HG03558 (cell line): ENCODE data around the gene CLPTM1L.
"Not testable (repeated sequence)": the region's sequence is repeated elsewhere in the genome, so short reads cannot be mapped to it uniquely, and the experiment has no call there.

Experiments used
- ATAC-seq: cut with Tn5 transposase; IDR thresholded peaks from one replicate; pipeline ENCODE4 v1.9.1; 2021; ENCODE audit warnings: moderate number of reproducible peaks; ENCODE audit not compliant: unreplicated experiment; ENCODE audit errors: extremely low read depth

CLPTM1L gene

GRCh38 chr5:1362242-1363015 lies 17.5 kb upstream of the CLPTM1L start:
- no peak for ATAC-seq

DNA sequence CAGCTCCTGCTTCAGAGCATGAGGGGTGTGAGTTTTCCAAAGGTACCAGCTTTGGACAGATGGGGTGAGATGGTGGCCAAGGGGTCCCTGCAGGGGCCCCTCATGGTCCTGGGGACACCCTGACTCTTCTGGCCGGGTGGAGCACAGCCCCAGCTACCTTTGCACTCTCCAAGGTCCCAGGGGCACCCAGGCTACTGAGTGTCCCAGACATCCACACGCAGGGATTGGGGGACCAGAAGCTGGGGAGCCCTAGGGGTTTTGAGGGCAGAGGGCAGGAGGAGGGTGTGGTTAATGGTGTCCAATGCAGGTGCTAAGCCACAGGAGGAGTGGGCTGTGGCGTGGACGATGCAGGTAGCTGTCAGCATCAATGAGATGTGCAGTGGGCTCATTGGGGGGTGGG lies 16.0 kb upstream of the CLPTM1L start:
- no peak for ATAC-seq

GRCh38 chr5:1360367-1360766 lies 15.5 kb upstream of the CLPTM1L start:
- ATAC-seq = not testable (repeated sequence)

GRCh38 chr5:1359713-1360112 lies 14.8 kb upstream of the CLPTM1L start:
- ATAC-seq = no peak

- ATAC-seq = no peak
Measured at GRCh38 chr5:1359031-1359645, 14.2 kb upstream of the CLPTM1L start.

DNA sequence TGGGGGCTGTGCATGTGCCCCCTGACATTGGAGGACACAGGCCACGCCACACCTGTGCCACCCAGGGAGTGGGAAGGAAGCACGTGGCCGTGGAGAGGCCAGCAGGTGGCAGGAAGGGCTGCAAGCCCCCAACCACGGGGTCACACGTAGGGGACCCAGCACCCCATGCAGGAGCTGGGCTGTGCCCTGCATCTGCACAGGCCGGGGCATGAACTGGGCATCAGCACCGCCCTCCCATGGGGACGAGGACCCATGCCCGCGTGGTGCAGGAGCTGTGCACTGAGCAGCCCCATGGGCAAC lies 13.8 kb upstream of the CLPTM1L start:
- no peak for ATAC-seq

DNA sequence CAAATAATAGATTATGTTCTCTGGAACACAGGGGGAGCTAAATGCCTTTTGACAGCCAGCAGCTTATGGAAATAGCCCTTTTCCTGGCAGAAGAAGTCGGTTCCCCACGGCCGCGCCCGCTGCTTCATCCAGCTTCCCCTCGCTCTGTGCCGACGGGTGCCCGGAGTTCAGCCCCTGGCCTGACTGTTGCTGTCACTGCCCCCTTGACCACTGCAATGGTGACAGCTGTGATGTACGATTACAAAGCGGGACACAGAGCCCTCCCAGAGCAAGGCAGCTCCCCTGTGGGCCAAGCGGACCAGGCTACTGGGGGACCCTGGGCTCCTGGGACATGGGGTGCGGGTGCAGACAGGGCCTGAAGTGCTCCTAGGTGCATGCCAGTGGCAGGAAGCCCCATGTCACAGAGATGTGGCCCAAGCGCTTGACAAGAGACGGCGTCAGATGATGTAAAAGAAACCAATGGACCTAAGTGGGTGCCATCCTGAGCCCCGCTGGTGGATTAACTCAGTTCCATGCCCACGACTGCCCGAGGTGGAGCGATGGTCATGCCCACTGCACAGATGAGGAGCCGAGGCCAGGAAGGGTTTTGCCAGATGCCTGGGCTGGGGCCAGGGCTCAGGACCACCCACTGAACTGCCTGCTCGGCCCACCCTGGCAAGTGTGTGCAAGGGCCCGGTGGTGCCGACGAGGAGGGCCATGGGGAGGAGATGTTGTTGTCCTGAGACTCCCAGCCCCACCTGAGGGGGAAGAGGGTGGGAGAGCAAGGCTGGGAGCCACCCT lies 13.2 kb upstream of the CLPTM1L start:
- no peak for ATAC-seq

DNA sequence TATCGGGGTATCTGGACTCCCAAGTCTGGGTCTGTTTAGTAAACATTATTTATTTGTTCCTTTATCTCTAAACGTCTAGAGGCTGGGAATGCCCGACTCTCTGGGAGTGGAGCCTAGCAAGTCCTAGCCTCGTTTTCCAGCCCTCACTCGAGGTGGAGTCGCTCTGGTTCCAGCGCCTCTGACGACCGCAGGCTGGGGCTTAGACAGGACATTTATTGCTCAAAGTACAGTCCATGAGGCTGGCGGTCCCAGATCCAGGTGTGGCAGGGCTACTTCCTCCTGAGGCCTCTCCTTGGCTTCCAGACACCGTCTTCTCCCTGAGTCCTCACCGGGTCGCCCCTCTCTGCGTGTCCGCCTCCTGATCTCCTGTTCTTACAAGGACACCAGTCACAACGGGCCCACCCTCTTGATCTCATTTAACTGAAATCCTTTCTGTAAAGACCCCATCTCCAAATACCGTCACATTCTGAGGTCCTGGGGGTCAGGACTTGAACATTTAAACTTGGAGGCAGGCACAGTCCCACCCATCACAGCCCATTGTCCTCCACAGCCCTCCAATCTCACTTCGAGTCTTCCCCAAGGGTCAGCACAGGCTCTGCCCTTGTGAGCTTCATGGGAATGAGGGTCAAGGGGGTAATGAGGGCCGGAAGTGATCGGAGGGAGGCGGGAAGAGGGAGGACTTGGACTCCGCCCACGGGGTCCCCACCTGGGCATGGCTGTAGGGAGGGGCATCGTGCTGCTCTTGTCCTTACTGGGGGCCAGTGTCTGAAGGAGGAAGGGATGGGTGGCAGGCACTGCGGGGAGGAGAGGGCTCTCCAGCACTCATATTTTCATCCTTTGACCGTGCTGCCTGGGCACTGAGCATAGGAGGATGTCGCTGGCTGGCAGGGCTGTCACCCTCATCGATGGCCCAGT lies 12.2 kb upstream of the CLPTM1L start:
- no peak for ATAC-seq

DNA sequence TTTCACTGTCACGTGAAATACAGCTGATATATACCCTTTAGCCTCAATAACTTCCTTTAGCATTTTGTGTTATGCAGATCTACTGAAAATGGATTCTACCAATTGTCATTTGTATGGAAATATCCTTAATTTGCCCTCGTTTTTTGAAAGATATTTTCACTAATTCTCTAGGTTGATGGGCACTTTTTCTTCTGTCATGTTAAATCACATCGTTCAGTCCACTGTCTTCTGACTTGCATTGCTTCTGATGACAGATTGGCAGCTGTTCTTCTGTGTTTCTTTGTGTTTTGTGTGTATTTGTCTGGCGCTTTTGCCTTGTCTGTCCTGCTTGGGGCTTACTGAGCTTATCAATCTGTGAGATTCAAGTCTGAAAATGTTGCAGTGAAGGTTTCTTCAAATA lies 9.7 kb upstream of the CLPTM1L start:
- ATAC-seq = no peak

DNA sequence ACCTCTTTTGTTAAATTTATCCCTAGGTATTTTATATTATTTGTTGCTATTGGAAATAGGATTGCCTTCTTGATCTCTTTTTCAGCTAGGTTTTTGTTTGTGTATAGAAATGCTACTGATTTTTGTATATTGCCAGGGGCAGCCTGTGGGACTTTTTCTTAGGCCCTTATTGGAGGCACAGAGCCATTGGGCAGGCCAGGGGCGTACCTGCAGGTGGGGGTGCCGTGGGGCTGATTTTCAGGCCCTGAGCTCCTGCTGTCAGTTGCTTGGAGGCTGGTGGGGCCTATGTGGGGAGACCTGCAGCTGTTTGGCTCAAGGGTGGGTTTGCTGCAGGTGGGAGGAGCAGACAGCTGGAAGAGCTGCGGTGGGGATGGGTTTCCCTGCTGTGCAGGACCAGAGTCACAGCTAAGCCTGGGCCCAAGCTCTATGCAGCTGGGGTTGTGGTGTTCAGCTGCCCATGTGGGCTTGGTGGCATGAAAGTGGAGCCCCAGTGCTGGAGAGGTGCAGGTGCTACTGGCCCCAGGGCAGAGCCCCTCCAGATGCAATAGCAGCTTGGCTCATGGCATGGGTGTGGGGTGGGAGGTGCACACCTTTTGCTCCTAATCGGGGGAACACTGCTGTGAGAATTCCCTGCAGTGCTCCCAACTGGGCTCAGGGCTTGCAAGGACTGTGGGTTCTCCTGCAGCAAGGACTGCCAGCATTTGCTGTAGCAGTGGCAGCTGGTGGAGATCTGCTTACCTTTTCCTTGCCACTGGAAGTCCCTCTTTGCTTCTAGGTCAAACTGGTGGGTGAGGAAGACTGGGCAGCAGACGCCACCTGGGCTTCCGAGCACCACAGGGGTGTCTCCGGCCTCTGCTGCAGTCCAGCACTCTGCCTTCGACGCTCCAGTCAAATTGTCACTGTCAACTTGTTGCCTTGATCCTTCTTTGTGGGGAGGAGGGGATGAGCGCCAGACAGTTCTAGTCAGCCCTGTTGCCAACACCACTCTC lies 7.6 kb upstream of the CLPTM1L start:
- no peak for ATAC-seq

DNA sequence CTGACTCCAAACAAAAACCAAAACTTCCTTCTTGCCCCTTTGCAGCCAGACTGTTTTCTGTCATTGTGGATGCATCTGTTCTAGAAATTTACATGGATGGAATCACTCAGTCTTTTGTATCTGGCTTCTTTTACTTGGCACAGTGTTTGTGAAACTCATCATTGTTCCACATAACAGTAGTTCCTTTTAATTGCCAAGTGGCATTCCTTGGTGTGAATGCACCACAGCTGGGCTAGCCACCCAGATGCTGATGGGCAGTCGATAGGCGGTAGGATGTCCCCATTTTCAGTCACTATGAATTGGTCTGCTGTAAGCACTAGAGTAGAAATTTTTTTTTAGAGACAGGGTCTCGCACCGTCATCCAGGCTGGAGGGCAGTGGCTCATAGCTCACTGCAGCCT lies 6.3 kb upstream of the CLPTM1L start:
- no peak for ATAC-seq

- no peak for ATAC-seq
Measured at GRCh38 chr5:1349246-1349645, 4.3 kb upstream of the CLPTM1L start.

DNA sequence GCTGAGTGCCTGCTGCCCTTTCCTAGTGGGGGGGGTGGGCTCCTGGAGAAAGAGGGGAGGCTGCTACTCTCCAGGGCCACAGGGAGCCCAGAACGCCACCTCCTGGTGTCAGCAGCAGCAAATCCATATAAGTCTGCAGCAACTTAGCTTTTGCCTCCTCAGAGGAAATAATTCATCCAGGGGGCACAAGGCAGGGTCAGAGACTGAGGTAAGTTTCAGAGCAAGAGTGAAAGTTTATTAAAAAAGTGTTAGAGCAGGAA lies 4.0 kb upstream of the CLPTM1L start:
- ATAC-seq = no peak

DNA sequence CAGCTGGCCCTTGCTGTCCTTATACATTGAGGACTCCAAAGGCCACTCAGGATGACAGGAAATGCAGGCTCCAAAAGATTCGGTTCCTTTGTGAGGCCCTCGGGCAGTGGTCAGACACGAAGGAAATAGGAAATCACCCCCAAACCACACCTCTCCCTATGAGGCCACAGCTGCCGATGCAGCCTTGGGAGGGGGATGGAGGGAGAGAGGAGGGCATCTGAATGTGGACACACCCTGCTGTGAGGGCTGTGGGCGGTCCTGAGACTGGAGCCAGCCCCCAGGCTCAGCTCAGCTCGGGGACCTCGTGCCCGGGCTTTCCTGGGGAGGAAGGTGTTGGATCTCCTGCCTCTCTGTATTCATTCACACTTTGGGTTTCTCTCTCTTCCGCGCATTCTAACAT lies 2.7 kb upstream of the CLPTM1L start:
- ATAC-seq = no peak

DNA sequence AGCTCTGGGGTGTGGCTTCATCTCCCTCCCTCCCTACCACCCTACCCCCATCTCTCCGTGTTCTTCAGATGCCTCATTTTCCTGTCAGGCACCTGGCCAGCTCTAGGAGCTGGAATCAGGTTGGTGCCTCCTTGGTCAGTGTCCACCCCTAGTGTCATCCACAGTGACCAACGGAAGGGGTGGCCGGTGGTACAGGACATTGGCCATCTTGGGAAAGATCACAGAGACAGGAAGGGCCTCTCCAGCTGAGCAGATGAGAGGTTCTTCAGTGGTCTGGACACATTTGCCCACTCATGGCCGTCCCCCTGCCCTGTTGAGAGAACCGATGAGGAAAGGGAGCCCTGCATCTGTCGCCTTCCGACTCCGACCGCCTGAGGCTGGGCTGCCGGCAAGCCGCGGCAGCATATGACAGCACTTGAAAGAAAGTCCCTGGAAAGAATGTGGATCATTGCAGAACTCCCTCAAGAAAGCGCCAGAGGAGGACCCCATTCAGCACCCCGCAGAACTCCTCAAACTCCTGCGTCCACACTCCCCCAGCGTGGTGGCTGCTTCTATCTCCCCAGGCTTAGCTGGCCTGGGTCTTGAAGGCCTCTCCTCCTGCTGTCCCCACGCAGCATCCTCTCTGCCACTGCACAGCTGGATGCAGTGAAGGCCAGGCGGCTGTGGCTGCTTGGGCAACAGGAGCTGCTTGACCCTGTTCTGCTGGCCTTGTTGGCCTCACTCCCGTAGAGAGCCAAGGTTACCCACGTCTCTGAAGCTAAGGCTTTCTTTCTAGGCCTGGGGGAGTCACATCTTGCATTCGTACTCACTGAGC lies 1.9 kb upstream of the CLPTM1L start:
- no peak for ATAC-seq

- no peak for ATAC-seq
Measured at GRCh38 chr5:1345876-1346626, 1.2 kb upstream of the CLPTM1L start.

- ATAC-seq = no peak
Measured at GRCh38 chr5:1343931-1344901, 683 bp downstream of the CLPTM1L start.
